ENCODE measurements around the gene TNFRSF25. TPM values are rescaled to one million over a fixed set of nuclear protein-coding genes. Genes with fewer than 3 reads are reported as not detected.

The TNFRSF25 gene
- total and polyA plus RNA-seq, 2 of the 8 experiments (the other 6 are each of a cell fraction or from before 2014, with no cell fraction given) = 10.7 to 19.5 TPM

DNA sequence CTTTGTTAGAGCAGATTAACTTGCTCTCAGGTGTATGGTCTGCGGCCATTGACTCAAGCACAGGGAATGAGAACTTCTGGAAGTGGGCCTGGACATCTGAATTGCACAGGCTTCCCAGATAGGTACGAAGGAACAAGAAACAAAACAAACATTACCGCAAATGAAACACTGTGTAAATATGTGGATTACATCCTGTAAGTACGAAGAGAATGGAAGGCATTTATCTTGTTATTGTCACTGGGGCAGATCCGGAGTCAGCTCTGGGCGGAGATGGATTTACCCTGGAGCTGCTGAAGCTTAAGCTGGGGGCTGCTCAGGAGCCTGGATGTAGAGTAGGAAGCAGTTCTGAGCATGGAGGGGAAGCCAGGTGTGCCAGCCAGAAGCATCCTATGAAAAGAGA is 53.1 kb downstream of the TNFRSF25 start (continued):
- no peak for TF ChIP-seq PHF8 (conservative IDR thresholded peaks at IDR 0.05; ENCODE audit: low read depth, low read length)

Small RNAs within 50 kb of the gene (microRNA-seq; reads per million reads assigned to microRNA genes)
- 0 reads per million in 2 experiments for gene MIR4252 (ENCODE audit: borderline microRNAs expressed in 2 of 2, borderline number of aligned reads in 2 of 2, borderline replicate concordance in 1 of 2)

Small RNAs within 50 kb of the gene (small RNA-seq; reads per million reads assigned to genes)
- not detected for gene MIR4252 (ENCODE audit: insufficient read depth)

Other genes starting within 250 kb of the TNFRSF25 start
- 105 and 106 TPM in 2 replicates for gene ICMT, start 230.2 kb downstream of the TNFRSF25 start, total RNA-seq (2021; fragmentation: NEBNext Ultra II Directional; extraction: Animal tissue kit (Norgen Biotek cat#: 25700))
- 67.4 and 68.4 TPM in 2 replicates for gene ICMT, start 230.2 kb downstream of the TNFRSF25 start, polyA plus RNA-seq (2011; rRNA removed)
- 54.3 and 67.9 TPM in 2 replicates for gene HES3, start 222.0 kb downstream of the TNFRSF25 start, total RNA-seq (2021; fragmentation: NEBNext Ultra II Directional; extraction: Animal tissue kit (Norgen Biotek cat#: 25700))
- gene HES3, start 222.0 kb downstream of the TNFRSF25 start, polyA plus RNA-seq (2011; rRNA removed) = 38.8 and 105 TPM in 2 replicates
- 5.7 and 6.1 TPM in 2 replicates for gene GPR153, start 205.1 kb downstream of the TNFRSF25 start, total RNA-seq (2021; fragmentation: NEBNext Ultra II Directional; extraction: Animal tissue kit (Norgen Biotek cat#: 25700))
- 8.1 and 15.6 TPM in 2 replicates for gene GPR153, start 205.1 kb downstream of the TNFRSF25 start, polyA plus RNA-seq (2011; rRNA removed)
- gene ACOT7, start 72.4 kb downstream of the TNFRSF25 start, total RNA-seq (2021; fragmentation: NEBNext Ultra II Directional; extraction: Animal tissue kit (Norgen Biotek cat#: 25700)) = 150 and 151 TPM in 2 replicates
- 214 and 263 TPM in 2 replicates for gene ACOT7, start 72.4 kb downstream of the TNFRSF25 start, polyA plus RNA-seq (2011; rRNA removed)
- 0.15 and 0.36 TPM in 2 replicates for gene HES2, start 46.3 kb downstream of the TNFRSF25 start, total RNA-seq (2021; fragmentation: NEBNext Ultra II Directional; extraction: Animal tissue kit (Norgen Biotek cat#: 25700))
- 0.53 and 0.86 TPM in 2 replicates for gene HES2, start 46.3 kb downstream of the TNFRSF25 start, polyA plus RNA-seq (2011; rRNA removed)
- 14.8 and 16.3 TPM in 2 replicates for gene ESPN, start 41.4 kb downstream of the TNFRSF25 start, total RNA-seq (2021; fragmentation: NEBNext Ultra II Directional; extraction: Animal tissue kit (Norgen Biotek cat#: 25700))
- gene ESPN, start 41.4 kb downstream of the TNFRSF25 start, polyA plus RNA-seq (2011; rRNA removed) = 5.2 and 13.4 TPM in 2 replicates
- 12.5 and 13.8 TPM in 2 replicates for gene PLEKHG5, start 25.5 kb upstream of the TNFRSF25 start, total RNA-seq (2021; fragmentation: NEBNext Ultra II Directional; extraction: Animal tissue kit (Norgen Biotek cat#: 25700))
- gene PLEKHG5, start 25.5 kb upstream of the TNFRSF25 start, polyA plus RNA-seq (2011; rRNA removed) = 10.4 and 16.8 TPM in 2 replicates
- gene NOL9, start 88.3 kb upstream of the TNFRSF25 start, total RNA-seq (2021; fragmentation: NEBNext Ultra II Directional; extraction: Animal tissue kit (Norgen Biotek cat#: 25700)) = 38.1 and 42.9 TPM in 2 replicates
- 11.6 and 17.1 TPM in 2 replicates for gene NOL9, start 88.3 kb upstream of the TNFRSF25 start, polyA plus RNA-seq (2011; rRNA removed)
- gene TAS1R1, start 89.1 kb upstream of the TNFRSF25 start, total RNA-seq (2021; fragmentation: NEBNext Ultra II Directional; extraction: Animal tissue kit (Norgen Biotek cat#: 25700)) = 0.13 TPM in 1 of 2 replicates, not detected in the other
- 0.17 and 0.26 TPM in 2 replicates for gene TAS1R1, start 89.1 kb upstream of the TNFRSF25 start, polyA plus RNA-seq (2011; rRNA removed)
- 21.4 and 28.2 TPM in 2 replicates for gene ZBTB48, start 113.8 kb upstream of the TNFRSF25 start, total RNA-seq (2021; fragmentation: NEBNext Ultra II Directional; extraction: Animal tissue kit (Norgen Biotek cat#: 25700))
- 28.8 and 35.7 TPM in 2 replicates for gene ZBTB48, start 113.8 kb upstream of the TNFRSF25 start, polyA plus RNA-seq (2011; rRNA removed)
- 22.1 and 22.3 TPM in 2 replicates for gene KLHL21, start 136.7 kb upstream of the TNFRSF25 start, total RNA-seq (2021; fragmentation: NEBNext Ultra II Directional; extraction: Animal tissue kit (Norgen Biotek cat#: 25700))
- gene KLHL21, start 136.7 kb upstream of the TNFRSF25 start, polyA plus RNA-seq (2011; rRNA removed) = 11.9 and 25.4 TPM in 2 replicates
- gene PHF13, start 147.6 kb upstream of the TNFRSF25 start, total RNA-seq (2021; fragmentation: NEBNext Ultra II Directional; extraction: Animal tissue kit (Norgen Biotek cat#: 25700)) = 38.7 and 39.6 TPM in 2 replicates
- 11.7 and 16.5 TPM in 2 replicates for gene PHF13, start 147.6 kb upstream of the TNFRSF25 start, polyA plus RNA-seq (2011; rRNA removed)
- 12.4 and 15.3 TPM in 2 replicates for gene THAP3, start 158.7 kb upstream of the TNFRSF25 start, total RNA-seq (2021; fragmentation: NEBNext Ultra II Directional; extraction: Animal tissue kit (Norgen Biotek cat#: 25700))
- gene THAP3, start 158.7 kb upstream of the TNFRSF25 start, polyA plus RNA-seq (2011; rRNA removed) = 8.2 and 12.9 TPM in 2 replicates
- gene DNAJC11, start 235.6 kb upstream of the TNFRSF25 start, total RNA-seq (2021; fragmentation: NEBNext Ultra II Directional; extraction: Animal tissue kit (Norgen Biotek cat#: 25700)) = 90.9 and 92.8 TPM in 2 replicates
- 43.9 and 64.3 TPM in 2 replicates for gene DNAJC11, start 235.6 kb upstream of the TNFRSF25 start, polyA plus RNA-seq (2011; rRNA removed)

Data from H1 (cell line).